Liver (tissue), 9 donors: ENCODE data around the gene PTPRD. TPM values are rescaled to one million over a fixed set of nuclear protein-coding genes. Genes with fewer than 3 reads are reported as not detected.

ENCODE experiments used
- DNase-seq: peaks from one replicate; pipeline ENCODE4 v3.0.0-alpha.2; 2017; ENCODE audit warnings: low spot score
- H3K27ac ChIP-seq, 2 donors: one replicate each; pipeline ENCODE4 v1.7.0; 2013; ENCODE audit warnings: inconsistent platforms in 2 of 2, low read length in 2 of 2, control low read depth in 1 of 2, low read depth in 1 of 2, mild to moderate bottlenecking in 1 of 2
- H3K27me3 ChIP-seq, 4 donors: one replicate each; pipeline versions ENCODE4 v1.6.1 to v1.7.0; 2013; ENCODE audit warnings: low read length in 3 of 4, inconsistent platforms in 1 of 4, mild to moderate bottlenecking in 1 of 4, moderate library complexity in 1 of 4; ENCODE audit not compliant: control insufficient read depth in 4 of 4, insufficient read depth in 4 of 4
- H3K36me3 ChIP-seq, 4 donors: one replicate each; pipeline versions ENCODE4 v1.6.1 to v1.7.0; 2013; ENCODE audit warnings: low read length in 3 of 4, mild to moderate bottlenecking in 3 of 4, low read depth in 1 of 4, moderate library complexity in 1 of 4; ENCODE audit not compliant: control insufficient read depth in 4 of 4, insufficient read depth in 3 of 4
- H3K4me1 ChIP-seq, 4 donors: one replicate each; pipeline versions ENCODE4 v1.6.1 to v1.7.0; 2013; ENCODE audit warnings: low read length in 3 of 4, mild to moderate bottlenecking in 3 of 4, moderate library complexity in 1 of 4; ENCODE audit not compliant: control insufficient read depth in 4 of 4, insufficient read depth in 4 of 4
- H3K4me3 ChIP-seq, 3 donors: one replicate each; pipeline versions ENCODE4 v1.6.1 to v1.7.0; 2013; ENCODE audit warnings: low read length in 3 of 3, control low read depth in 1 of 3, low read depth in 1 of 3, mild to moderate bottlenecking in 1 of 3
- H3K9ac ChIP-seq, 2 donors: one replicate each; pipeline ENCODE4 v1.7.0; 2013; ENCODE audit warnings: low read length in 2 of 2, mild to moderate bottlenecking in 2 of 2, moderate library complexity in 2 of 2, control low read depth in 1 of 2, low read depth in 1 of 2
- H3K9me3 ChIP-seq, 4 donors: one replicate each; pipeline versions ENCODE4 v1.6.1 to v1.7.0; 2013; ENCODE audit warnings: low read length in 3 of 4; ENCODE audit not compliant: control insufficient read depth in 4 of 4
- EGR1 ChIP-seq, 2 donors: IDR thresholded peaks; 2 replicates each; pipeline ENCODE4 v1.6.1; 2016 to 2018; ENCODE audit warnings: antibody characterized with exemption in 2 of 2, low read depth in 2 of 2
- FOXA1 ChIP-seq: IDR thresholded peaks from 2 replicates; pipeline ENCODE4 v1.6.1; 2016; ENCODE audit warnings: antibody characterized with exemption
- HNF4A ChIP-seq, 2 donors: conservative IDR thresholded peaks; 2 replicates each; pipeline ENCODE4 v1.6.1; 2016; ENCODE audit warnings: antibody characterized with exemption in 2 of 2, mild to moderate bottlenecking in 2 of 2
- JUND ChIP-seq, 2 donors: IDR thresholded peaks; 2 replicates each; pipeline ENCODE4 v1.6.1; 2016; ENCODE audit warnings: antibody characterized with exemption in 2 of 2
- NR2F2 ChIP-seq: IDR thresholded peaks from 2 replicates; pipeline ENCODE4 v1.6.1; 2016; ENCODE audit warnings: antibody characterized with exemption
- RAD21 ChIP-seq, 2 donors: IDR thresholded peaks; 2 replicates each; pipeline ENCODE4 v1.6.1; 2016; ENCODE audit warnings: antibody characterized with exemption in 2 of 2, mild to moderate bottlenecking in 2 of 2
- RXRA ChIP-seq, 2 donors: IDR thresholded peaks; 2 replicates each; pipeline ENCODE4 v1.6.1; 2017 to 2018; ENCODE audit warnings: antibody characterized with exemption in 2 of 2, mild to moderate bottlenecking in 1 of 2
- SP1 ChIP-seq: IDR thresholded peaks from 2 replicates; pipeline ENCODE4 v1.6.1; 2018; ENCODE audit warnings: antibody characterized with exemption, mild to moderate bottlenecking
- WGBS: extraction: QIAGEN DNeasy Blood & Tissue Kit; methylation state at CpG from one replicate; pipeline ENCODE4 v1.1.7; 2013; 5-methylcytosine and 5-hydroxymethylcytosine counted together
- polyA plus RNA-seq, 2 donors: library from polyadenylated mRNA; stranded (reverse) in 1 of 2; unstranded in 1 of 2; fragments of 200-250 nt in 1 of 2; fragments of >200 nt in 1 of 2; fragmentation: Nextera tagmentation in 1 of 2; extraction: Ambion mirVana in 1 of 2; gene quantifications; one replicate each; pipeline versions ENCODE4 v1.2.1 to v1.2.3, GENCODE V29; 2013 to 2015
- total RNA-seq, 2 donors: library from RNA; depleted of rRNA; stranded (reverse); fragments of >200 nt; gene quantifications; one replicate each; pipeline ENCODE4 v1.2.3, GENCODE V29; 2014
- TF ChIP-seq, protein P1 (sequence below): IDR thresholded peaks from 2 replicates; pipeline ENCODE4 v1.6.1; 2016; ENCODE audit warnings: antibody characterized with exemption, mild to moderate bottlenecking
- TF ChIP-seq, protein P2 (sequence below): fragments of 150-350 bp; IDR thresholded peaks from 2 replicates; pipeline ENCODE4 v1.5.1; 2017; ENCODE audit warnings: improper control_type of control experiment, low read depth, low read length; ENCODE audit not compliant: missing input control
- TF ChIP-seq, protein P3 (sequence below): IDR thresholded peaks from 2 replicates; pipeline ENCODE4 v1.6.1; 2016; ENCODE audit warnings: antibody characterized with exemption
- TF ChIP-seq, protein P4 (sequence below): IDR thresholded peaks from 2 replicates; pipeline ENCODE4 v1.6.1; 2016; ENCODE audit warnings: antibody characterized with exemption
- donor health status: healthy.
- donor health status: healthy.
- donor health status: healthy.
- donor health status: healthy.
- donor health status: healthy.

Gene PTPRD
- total and polyA plus RNA-seq, 4 donors, result 0.78 to 34.2 (median 4.7) TPM

DNA sequence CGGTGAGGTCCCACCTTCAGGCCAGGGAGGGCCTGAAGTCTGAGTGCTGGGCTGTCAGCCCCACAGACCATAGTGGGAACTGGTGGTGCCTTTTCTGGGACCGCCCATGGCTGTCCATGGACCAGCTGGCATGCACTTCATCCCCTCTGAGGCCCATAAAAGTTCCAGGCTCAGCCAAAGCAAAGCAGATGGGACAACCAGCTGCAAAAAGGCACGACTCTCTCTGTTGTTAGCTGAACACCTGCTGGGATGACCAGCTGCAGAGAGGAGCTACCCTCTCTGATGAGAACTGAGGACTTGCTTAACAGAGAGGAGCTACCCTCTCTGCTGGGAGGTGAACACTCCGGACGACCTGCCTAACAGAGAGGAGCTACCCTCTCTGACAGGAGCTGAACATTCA lies 1968.9 kb downstream of the PTPRD start:
- H3K9me3 ChIP-seq, result no peaks in the 10 kb centered on the region
- no peak for TF ChIP-seq HNF4A (conservative IDR thresholded peaks at IDR 0.05)
- no peak for TF ChIP-seq RXRA (IDR thresholded peaks at IDR 0.05)
- TF ChIP-seq, protein P1, sequence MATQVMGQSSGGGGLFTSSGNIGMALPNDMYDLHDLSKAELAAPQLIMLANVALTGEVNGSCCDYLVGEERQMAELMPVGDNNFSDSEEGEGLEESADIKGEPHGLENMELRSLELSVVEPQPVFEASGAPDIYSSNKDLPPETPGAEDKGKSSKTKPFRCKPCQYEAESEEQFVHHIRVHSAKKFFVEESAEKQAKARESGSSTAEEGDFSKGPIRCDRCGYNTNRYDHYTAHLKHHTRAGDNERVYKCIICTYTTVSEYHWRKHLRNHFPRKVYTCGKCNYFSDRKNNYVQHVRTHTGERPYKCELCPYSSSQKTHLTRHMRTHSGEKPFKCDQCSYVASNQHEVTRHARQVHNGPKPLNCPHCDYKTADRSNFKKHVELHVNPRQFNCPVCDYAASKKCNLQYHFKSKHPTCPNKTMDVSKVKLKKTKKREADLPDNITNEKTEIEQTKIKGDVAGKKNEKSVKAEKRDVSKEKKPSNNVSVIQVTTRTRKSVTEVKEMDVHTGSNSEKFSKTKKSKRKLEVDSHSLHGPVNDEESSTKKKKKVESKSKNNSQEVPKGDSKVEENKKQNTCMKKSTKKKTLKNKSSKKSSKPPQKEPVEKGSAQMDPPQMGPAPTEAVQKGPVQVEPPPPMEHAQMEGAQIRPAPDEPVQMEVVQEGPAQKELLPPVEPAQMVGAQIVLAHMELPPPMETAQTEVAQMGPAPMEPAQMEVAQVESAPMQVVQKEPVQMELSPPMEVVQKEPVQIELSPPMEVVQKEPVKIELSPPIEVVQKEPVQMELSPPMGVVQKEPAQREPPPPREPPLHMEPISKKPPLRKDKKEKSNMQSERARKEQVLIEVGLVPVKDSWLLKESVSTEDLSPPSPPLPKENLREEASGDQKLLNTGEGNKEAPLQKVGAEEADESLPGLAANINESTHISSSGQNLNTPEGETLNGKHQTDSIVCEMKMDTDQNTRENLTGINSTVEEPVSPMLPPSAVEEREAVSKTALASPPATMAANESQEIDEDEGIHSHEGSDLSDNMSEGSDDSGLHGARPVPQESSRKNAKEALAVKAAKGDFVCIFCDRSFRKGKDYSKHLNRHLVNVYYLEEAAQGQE, result no peak
- TF ChIP-seq, protein P2, sequence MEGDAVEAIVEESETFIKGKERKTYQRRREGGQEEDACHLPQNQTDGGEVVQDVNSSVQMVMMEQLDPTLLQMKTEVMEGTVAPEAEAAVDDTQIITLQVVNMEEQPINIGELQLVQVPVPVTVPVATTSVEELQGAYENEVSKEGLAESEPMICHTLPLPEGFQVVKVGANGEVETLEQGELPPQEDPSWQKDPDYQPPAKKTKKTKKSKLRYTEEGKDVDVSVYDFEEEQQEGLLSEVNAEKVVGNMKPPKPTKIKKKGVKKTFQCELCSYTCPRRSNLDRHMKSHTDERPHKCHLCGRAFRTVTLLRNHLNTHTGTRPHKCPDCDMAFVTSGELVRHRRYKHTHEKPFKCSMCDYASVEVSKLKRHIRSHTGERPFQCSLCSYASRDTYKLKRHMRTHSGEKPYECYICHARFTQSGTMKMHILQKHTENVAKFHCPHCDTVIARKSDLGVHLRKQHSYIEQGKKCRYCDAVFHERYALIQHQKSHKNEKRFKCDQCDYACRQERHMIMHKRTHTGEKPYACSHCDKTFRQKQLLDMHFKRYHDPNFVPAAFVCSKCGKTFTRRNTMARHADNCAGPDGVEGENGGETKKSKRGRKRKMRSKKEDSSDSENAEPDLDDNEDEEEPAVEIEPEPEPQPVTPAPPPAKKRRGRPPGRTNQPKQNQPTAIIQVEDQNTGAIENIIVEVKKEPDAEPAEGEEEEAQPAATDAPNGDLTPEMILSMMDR, result no peak
- TF ChIP-seq SP1, result no peak
- TF ChIP-seq RAD21 (IDR thresholded peaks at IDR 0.05), result no peak
- TF ChIP-seq NR2F2, result no peak
- TF ChIP-seq, protein P3, sequence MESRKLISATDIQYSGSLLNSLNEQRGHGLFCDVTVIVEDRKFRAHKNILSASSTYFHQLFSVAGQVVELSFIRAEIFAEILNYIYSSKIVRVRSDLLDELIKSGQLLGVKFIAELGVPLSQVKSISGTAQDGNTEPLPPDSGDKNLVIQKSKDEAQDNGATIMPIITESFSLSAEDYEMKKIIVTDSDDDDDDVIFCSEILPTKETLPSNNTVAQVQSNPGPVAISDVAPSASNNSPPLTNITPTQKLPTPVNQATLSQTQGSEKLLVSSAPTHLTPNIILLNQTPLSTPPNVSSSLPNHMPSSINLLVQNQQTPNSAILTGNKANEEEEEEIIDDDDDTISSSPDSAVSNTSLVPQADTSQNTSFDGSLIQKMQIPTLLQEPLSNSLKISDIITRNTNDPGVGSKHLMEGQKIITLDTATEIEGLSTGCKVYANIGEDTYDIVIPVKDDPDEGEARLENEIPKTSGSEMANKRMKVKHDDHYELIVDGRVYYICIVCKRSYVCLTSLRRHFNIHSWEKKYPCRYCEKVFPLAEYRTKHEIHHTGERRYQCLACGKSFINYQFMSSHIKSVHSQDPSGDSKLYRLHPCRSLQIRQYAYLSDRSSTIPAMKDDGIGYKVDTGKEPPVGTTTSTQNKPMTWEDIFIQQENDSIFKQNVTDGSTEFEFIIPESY, result no peak
- TF ChIP-seq JUND (IDR thresholded peaks at IDR 0.05), result no peak
- TF ChIP-seq FOXA1, result no peak
- no peak for TF ChIP-seq EGR1 (IDR thresholded peaks at IDR 0.05; ENCODE audit: low read depth in 2 of 2)
- H3K27me3 ChIP-seq, result no peaks in the 10 kb centered on the region
- H3K4me3 ChIP-seq, result no peak overlapping the region
- H3K27ac ChIP-seq, result no peak overlapping the region
- no peaks in the 10 kb centered on the region for H3K4me1 ChIP-seq
- WGBS, result 92% methylated on average over 5 of the region's 5 CpGs
- DNase-seq, result no peak
- H3K9ac ChIP-seq, result no peak overlapping the region
- no peaks in the 10 kb centered on the region for H3K36me3 ChIP-seq

DNA sequence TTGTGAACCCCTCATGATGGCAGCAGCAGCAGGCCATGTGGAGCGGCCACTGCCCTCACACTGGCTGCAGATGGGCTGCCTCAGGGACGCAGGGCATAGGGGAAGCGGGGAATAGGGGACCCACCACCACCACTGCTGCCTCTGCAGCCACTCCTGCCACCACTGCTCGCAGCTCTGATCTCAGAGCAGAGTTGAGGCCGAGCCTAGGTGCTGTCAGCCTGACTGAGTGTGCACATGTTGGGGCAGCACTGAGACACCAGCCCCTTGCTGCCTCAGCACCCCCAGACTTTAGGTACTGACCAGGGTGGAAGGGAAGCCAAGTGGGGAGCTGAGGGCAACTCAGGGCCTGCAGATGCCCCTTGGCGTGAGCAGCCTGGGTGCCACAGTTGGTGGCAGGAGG lies 1969.3 kb downstream of the PTPRD start:
- Histone ChIP-seq H3K9ac (no peak overlapping the region), H3K36me3 (no peaks in the 10 kb centered on the region), H3K9me3 (no peaks in the 10 kb centered on the region), H3K27me3 (no peaks in the 10 kb centered on the region), H3K4me3 (no peak overlapping the region), H3K27ac (no peak overlapping the region), H3K4me1 (no peaks in the 10 kb centered on the region)
- TF ChIP-seq, protein P4, sequence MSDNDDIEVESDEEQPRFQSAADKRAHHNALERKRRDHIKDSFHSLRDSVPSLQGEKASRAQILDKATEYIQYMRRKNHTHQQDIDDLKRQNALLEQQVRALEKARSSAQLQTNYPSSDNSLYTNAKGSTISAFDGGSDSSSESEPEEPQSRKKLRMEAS, result no peak
- TF ChIP-seq NR2F2, result no peak
- WGBS, result 93% methylated on average over 6 of the region's 6 CpGs
- no peak for DNase-seq
